ENCODE measurements around the gene ARHGAP15.

ARHGAP15 gene

GRCh38 chr2:143594745-143595144 lies 465.5 kb downstream of the ARHGAP15 start:
- H3K4me3 ChIP-seq (ENCODE audit: low read depth, low read length), result no peak overlapping the region
- TF ChIP-seq, protein P1, sequence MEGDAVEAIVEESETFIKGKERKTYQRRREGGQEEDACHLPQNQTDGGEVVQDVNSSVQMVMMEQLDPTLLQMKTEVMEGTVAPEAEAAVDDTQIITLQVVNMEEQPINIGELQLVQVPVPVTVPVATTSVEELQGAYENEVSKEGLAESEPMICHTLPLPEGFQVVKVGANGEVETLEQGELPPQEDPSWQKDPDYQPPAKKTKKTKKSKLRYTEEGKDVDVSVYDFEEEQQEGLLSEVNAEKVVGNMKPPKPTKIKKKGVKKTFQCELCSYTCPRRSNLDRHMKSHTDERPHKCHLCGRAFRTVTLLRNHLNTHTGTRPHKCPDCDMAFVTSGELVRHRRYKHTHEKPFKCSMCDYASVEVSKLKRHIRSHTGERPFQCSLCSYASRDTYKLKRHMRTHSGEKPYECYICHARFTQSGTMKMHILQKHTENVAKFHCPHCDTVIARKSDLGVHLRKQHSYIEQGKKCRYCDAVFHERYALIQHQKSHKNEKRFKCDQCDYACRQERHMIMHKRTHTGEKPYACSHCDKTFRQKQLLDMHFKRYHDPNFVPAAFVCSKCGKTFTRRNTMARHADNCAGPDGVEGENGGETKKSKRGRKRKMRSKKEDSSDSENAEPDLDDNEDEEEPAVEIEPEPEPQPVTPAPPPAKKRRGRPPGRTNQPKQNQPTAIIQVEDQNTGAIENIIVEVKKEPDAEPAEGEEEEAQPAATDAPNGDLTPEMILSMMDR (IDR thresholded peaks at IDR 0.05; ENCODE audit: low read depth, low read length, missing control alignments), result no peak
- no peak for DNase-seq (ENCODE audit: low read depth)

DNA sequence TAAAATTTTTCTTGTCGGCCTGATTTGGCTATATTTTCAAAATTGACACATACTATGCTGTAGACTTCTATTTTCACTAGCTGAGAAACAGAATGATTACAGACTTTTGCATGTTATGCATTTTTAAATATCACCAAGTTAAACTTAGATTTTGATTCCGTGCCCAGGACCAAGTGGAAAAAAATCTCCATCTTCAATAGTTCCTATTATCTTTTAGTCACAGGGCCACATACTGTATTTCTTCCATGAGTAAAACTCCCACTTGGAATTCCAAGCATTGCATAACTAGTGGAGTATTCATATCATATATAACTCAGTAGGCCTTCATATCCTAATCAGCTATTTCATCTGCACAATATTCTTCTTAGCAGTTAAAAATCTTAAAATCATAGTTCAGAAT lies 470.9 kb downstream of the ARHGAP15 start:
- no peak for DNase-seq (ENCODE audit: low read depth)
- TF ChIP-seq, protein P1 (IDR thresholded peaks at IDR 0.05; ENCODE audit: low read depth, low read length, missing control alignments), result no peak
- H3K4me3 ChIP-seq (ENCODE audit: low read depth, low read length), result no peak overlapping the region

DNA sequence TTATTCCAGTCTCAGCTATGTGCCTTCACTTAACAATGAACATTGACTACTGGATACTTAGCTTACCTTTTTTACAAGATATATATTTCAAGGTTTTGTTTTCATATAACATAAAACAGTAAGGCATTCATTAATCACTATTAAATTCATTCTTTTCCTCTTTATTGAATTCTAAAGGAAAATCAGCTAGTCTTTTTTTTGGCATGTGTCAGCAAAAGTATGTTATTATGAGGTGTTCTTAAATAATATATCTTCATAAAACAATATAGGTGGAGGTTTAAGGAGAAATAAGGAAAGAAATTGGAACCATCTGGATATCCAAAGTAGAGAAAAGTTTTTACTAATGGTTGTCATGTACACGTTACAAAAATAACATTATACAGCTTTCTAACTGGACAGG lies 472.6 kb downstream of the ARHGAP15 start:
- TF ChIP-seq, protein P1 (IDR thresholded peaks at IDR 0.05; ENCODE audit: low read depth, low read length, missing control alignments), result no peak
- no peak for DNase-seq (ENCODE audit: low read depth)
- H3K4me3 ChIP-seq (ENCODE audit: low read depth, low read length), result no peak overlapping the region

DNA sequence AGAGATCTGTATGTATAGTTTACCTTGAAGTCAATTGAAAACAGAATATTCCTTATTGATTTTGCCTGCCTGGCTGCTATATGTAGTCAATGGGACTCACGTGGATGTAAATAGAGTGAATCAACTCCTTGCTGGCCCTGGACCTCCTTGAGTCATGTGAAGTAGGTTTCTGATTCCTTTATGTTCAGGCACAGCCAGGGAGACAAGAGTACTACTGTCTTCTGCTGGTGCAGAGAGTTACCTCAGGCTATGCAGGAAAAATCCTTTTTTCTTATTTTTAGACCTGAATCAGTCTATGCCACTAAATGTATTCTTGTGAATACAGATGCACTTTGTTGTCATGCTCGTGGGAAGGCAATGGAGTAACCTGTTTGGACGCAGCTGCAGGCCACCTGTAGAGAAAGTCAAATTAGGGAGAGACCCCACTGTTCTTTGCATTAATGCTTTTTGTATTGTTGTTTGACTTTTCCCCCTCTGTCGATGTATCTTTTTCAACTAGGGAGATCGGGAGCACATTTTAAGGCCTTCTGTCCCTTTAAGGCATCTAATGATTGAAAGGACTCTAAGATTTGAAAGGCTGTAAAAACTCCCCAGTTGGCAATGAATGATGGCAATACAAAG lies 473.9 kb downstream of the ARHGAP15 start:
- no peak for DNase-seq (ENCODE audit: low read depth)
- no peak overlapping the region for H3K4me3 ChIP-seq (ENCODE audit: low read depth, low read length)
- TF ChIP-seq, protein P1 (IDR thresholded peaks at IDR 0.05; ENCODE audit: low read depth, low read length, missing control alignments), result no peak

DNA sequence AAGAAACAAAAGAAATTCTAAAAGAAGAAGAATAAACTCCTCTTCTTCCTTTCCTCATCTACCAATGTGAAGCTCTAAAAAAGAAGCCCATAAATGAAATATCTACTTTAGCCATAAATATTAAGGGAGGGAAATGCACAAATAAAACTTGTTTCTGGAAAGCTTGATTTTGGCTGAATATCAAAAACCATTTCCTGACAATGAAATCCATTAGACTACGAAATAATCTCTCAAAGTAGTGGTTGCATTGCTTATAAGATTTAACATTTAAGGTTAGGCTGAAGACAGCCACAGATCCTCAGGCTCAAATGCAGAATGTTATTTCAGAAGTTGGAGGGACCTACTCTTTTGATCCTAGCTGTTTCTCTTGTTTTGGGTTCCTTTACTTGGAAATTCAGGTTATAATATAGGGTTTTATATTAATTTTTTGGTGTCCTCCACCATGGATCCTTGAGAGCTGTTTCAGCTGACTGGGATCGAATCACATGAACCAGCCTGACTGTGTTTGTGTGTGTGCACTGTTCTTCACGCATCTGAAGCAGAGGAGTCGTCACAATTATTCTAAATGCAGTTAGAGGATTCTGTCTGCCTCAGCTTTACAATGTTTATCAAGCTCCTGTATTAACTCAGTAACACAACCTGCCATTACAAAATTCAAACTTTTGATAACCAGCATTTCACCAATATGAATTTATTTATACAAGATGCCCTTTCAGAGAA lies 474.8 kb downstream of the ARHGAP15 start:
- no peak overlapping the region for H3K4me3 ChIP-seq (ENCODE audit: low read depth, low read length)
- TF ChIP-seq, protein P1 (IDR thresholded peaks at IDR 0.05; ENCODE audit: low read depth, low read length, missing control alignments), result no peak
- DNase-seq (ENCODE audit: low read depth), result no peak

- TF ChIP-seq, protein P1 (IDR thresholded peaks at IDR 0.05; ENCODE audit: low read depth, low read length, missing control alignments), result no peak
- no peak overlapping the region for H3K4me3 ChIP-seq (ENCODE audit: low read depth, low read length)
- no peak for DNase-seq (ENCODE audit: low read depth)
Measured at GRCh38 chr2:143604566-143604959, 475.3 kb downstream of the ARHGAP15 start.

Data from GM12864 (cell line).